Measurements from ENCODE around the gene FAM120A.

Gene FAM120A

DNA sequence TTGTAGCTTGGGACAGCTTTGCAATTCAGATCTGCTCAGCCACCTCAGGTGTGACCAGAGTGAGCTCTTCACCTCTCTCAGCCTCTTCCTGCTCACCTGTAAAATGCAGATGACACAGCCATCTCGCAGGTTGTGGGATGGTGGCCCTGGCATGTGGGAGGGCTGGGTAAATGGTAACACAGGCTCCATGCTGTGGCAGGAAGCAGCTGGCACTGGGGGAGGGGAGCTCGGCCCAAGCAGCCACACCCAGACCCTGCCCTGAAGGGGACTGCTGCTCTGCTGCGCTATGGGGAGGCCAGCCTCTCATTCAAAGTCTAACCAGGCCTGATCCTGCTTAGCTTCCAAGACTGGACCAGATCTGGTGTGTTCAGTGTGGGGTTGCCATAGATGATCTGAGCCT lies 149.0 kb downstream of the FAM120A start:
- H3K27ac Mint-ChIP-seq = no peak overlapping the region
- H3K36me3 Mint-ChIP-seq = peaks cover 15% of the 10 kb centered on the region
- ATAC-seq = no peak
- H3K4me3 Mint-ChIP-seq = no peak overlapping the region
- H3K4me1 Mint-ChIP-seq = peaks cover 68% of the 10 kb centered on the region
- no peaks in the 10 kb centered on the region for H3K27me3 Mint-ChIP-seq
- peaks cover 2% of the 10 kb centered on the region for H3K9me3 Mint-ChIP-seq

DNA sequence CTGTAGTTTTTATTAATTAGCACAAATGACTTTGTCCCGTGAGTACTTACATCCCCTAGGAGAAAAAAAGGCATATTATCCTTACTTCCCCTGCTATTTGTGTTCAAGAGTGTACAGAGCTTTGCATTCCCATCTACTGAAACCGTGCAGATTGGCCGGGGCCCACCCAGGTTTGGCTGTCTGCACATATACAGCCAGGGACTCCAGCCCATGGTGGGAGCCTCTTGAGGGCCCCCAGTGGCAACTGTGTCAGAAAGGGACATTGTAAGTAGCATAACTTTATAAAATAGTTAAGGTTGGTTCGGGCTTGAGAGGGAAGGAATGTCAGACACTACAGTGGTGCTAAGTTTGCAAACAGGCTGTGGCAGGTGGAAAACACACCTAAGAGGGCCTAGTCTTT lies 149.6 kb downstream of the FAM120A start:
- Mint-ChIP-seq H3K36me3 (peaks cover 16% of the 10 kb centered on the region), H3K27me3 (no peaks in the 10 kb centered on the region), H3K4me1 (peaks cover 64% of the 10 kb centered on the region), H3K27ac (no peak overlapping the region), H3K9me3 (peaks cover 3% of the 10 kb centered on the region), H3K4me3 (no peak overlapping the region)
- ATAC-seq = no peak

DNA sequence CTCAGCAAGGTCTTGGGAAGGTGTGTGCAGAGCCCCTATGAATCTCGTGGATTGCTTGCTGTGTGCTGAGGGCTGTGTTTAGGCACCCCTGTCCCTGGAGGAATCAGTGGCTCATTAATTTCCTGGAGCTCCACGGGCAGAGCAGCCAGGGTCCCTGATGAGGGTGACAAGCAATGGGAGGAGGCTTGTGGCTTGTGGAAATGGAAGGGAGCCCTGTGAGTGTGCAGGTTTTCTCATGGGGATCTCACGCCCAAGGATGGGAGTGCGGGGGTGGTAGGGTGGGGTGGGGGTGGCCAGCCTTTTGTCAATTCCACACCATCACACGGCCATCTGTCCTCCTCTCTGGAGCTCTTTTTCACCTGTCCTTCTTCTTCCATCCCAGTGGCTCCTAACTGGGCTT lies 150.2 kb downstream of the FAM120A start:
- Mint-ChIP-seq H3K4me1 (peaks cover 63% of the 10 kb centered on the region), H3K36me3 (peaks cover 20% of the 10 kb centered on the region), H3K9me3 (peaks cover 7% of the 10 kb centered on the region), H3K27ac (no peak overlapping the region), H3K27me3 (no peaks in the 10 kb centered on the region), H3K4me3 (no peak overlapping the region)
- ATAC-seq = no peak

DNA sequence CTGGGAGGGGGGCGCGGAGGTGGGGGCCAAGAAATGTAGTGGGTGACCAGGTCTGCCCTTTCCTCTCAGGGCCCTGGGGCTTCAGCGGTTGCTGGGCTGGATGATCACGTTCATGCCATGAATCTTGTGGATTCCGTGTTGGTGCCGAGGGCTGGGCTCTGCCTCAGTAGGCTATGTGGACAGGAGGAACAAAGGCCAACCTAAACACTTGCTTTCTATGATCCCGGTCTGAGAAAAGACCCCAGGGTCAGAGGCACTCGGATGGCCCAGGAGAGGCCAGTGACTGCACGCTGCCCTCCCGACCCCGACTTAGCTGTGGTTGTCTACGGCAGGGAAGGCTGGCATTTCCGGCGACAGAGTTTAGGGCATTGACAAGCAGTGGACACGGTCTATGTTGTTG lies 151.5 kb downstream of the FAM120A start:
- Mint-ChIP-seq H3K4me3 (no peak overlapping the region), H3K27me3 (no peaks in the 10 kb centered on the region), H3K4me1 (peaks cover 61% of the 10 kb centered on the region), H3K36me3 (peaks cover 31% of the 10 kb centered on the region), H3K9me3 (peaks cover 13% of the 10 kb centered on the region), H3K27ac (no peak overlapping the region)
- no peak for ATAC-seq

DNA sequence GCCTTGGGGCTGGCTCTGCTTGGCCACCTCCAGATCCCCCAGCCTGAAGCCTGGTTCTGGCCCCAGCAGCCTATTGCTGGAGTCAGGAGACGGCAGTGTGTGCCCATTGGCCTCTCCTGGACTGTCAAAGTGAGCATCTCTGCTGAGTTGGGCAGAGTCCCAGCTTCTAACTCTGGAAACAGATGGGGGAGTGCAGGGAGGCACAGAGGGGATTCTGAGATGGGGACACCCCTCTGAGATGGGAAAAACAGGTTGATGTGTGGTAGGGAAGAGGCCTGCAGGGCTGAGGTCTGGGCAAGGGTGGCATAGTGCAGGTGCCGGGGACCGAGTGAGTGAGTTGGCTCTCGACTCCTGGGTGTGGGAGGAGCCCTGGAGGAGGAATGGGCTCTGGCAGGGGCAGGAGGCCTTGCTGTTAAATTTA lies 152.4 kb downstream of the FAM120A start:
- peaks cover 16% of the 10 kb centered on the region for H3K9me3 Mint-ChIP-seq
- H3K27me3 Mint-ChIP-seq = no peaks in the 10 kb centered on the region
- no peak overlapping the region for H3K27ac Mint-ChIP-seq
- H3K4me1 Mint-ChIP-seq = peaks cover 52% of the 10 kb centered on the region
- peaks cover 36% of the 10 kb centered on the region for H3K36me3 Mint-ChIP-seq
- H3K4me3 Mint-ChIP-seq = no peak overlapping the region
- no peak for ATAC-seq

DNA sequence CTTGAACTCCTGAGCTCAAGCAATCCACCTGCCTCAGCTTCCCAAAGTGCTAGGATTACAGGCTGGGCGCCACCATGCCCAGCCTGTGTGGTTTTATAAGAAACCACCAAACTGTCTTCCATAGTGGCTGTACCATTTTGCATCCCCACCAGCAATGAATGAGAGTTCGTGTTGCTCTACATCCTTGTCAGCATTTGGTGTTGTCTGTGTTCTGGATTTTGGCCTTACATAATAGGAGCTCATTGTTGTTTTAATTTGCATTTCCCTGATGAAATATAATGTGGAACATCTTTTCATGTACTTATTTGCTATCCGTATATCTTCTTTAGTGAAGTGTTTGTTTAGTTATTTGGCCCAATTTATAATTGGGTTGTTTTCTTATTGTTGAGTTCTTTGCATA lies 154.7 kb downstream of the FAM120A start:
- no peaks in the 10 kb centered on the region for H3K27me3 Mint-ChIP-seq
- peaks cover 51% of the 10 kb centered on the region for H3K36me3 Mint-ChIP-seq
- no peak overlapping the region for H3K27ac Mint-ChIP-seq
- H3K4me1 Mint-ChIP-seq = peaks cover 29% of the 10 kb centered on the region
- ATAC-seq = no peak
- H3K9me3 Mint-ChIP-seq = peaks cover 26% of the 10 kb centered on the region
- no peak overlapping the region for H3K4me3 Mint-ChIP-seq

DNA sequence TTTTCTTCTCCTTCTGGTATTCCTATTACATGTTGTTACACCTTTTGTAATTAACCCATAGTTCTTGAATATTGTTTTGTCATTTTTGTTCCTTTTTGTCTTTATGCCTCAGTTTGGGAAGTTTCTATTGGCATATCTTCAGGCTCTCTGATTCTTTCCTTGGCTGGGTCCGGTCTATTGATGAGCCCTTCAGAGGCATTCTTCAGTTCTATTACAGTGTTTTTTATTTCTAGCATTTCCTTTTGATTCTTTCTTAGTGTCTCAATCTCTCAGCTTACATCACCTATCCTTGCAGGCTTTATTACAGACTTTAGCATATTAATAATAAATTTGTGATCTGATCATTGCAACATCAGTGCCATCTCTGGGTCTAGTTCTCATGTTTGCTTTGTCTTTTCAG lies 158.7 kb downstream of the FAM120A start:
- no peak overlapping the region for H3K4me3 Mint-ChIP-seq
- no peak overlapping the region for H3K27ac Mint-ChIP-seq
- no peak for ATAC-seq
- H3K36me3 Mint-ChIP-seq = peaks cover 44% of the 10 kb centered on the region
- H3K4me1 Mint-ChIP-seq = peaks cover 34% of the 10 kb centered on the region
- H3K27me3 Mint-ChIP-seq = no peaks in the 10 kb centered on the region
- H3K9me3 Mint-ChIP-seq = peaks cover 26% of the 10 kb centered on the region

DNA sequence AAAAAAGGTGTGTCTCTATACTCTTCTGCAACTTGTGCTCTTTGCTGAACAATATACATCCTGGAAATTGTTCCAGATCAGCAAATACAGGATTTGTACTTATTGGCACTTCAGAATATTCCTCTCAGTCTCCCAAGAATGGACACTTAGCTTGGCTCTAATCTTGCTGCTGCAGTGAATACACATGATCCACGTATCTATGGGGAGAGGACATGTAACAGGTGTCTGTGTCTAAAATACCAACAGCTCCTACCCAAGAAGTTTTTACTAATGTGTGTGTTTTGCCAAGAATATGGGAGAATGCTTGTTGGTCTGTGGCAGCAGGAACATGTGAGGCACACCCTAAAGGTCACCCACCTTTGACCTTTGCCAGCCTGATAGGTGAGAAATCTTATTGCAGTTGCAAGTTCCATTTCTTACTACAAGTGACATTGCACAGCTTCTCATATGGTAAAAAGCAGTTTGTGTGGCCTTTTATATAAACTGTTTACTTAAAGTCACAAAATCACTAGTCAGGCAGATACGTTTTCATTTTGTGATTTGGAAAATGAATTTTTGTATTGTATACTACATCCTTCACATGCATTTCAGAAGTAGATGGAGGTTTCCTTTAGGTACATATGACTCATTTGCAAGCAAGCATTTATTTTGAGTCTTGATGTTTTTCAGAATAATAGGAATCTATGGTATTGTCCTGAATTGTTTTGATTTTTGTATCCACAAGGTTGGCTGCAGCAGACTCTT lies 160.7 kb downstream of the FAM120A start:
- Mint-ChIP-seq H3K36me3 (peaks cover 26% of the 10 kb centered on the region), H3K27me3 (no peaks in the 10 kb centered on the region), H3K4me3 (no peak overlapping the region), H3K27ac (peak overlapping the region; percentile 44), H3K9me3 (peaks cover 17% of the 10 kb centered on the region), H3K4me1 (peaks cover 27% of the 10 kb centered on the region)
- ATAC-seq = no peak

DNA sequence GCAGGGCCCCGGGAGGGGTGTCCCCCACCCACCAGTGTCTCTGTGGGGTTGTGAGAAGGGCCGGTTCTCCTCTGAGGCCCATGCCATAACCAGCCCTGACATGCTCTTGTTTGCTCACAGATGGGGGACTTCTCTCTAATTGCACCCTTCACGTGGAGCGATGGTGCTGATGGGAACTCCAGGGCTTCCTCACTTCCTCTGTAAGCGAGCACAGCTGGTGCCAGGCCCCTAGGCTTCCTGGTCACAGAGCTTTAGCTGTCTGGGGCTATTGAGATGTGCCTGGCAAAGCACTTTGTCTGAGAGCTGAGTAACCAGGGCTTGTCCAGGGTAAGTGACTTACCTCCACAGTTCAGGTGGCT lies 161.3 kb downstream of the FAM120A start:
- Mint-ChIP-seq H3K27me3 (no peaks in the 10 kb centered on the region), H3K4me3 (no peak overlapping the region), H3K27ac (peak overlapping the region; percentile 44), H3K36me3 (peaks cover 22% of the 10 kb centered on the region), H3K4me1 (peaks cover 23% of the 10 kb centered on the region), H3K9me3 (peaks cover 15% of the 10 kb centered on the region)
- ATAC-seq = peak; percentile 92

DNA sequence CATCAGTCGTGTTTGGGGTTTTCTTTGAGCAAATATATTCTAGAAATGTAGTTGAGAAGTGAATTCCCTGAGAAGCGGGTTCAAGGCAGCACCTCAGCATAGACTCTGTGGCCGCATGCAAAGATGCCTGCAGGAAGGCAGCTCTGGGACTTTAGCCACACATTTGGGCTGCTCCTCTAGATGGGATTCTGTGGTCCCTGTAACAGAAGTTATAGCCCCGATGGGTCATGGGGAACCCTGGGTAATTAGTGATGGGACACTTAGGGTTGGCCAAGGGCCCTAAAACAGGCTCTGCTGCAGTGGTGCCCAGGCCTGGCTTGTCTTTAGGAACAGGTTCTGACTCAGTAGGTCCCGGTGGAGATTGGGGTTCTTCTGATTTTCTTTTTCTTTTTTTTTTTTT lies 161.7 kb downstream of the FAM120A start:
- peaks cover 19% of the 10 kb centered on the region for H3K36me3 Mint-ChIP-seq
- no peaks in the 10 kb centered on the region for H3K27me3 Mint-ChIP-seq
- H3K4me1 Mint-ChIP-seq = peaks cover 21% of the 10 kb centered on the region
- ATAC-seq = no peak
- peaks cover 13% of the 10 kb centered on the region for H3K9me3 Mint-ChIP-seq
- H3K4me3 Mint-ChIP-seq = no peak overlapping the region
- H3K27ac Mint-ChIP-seq = peak overlapping the region; percentile 44

DNA sequence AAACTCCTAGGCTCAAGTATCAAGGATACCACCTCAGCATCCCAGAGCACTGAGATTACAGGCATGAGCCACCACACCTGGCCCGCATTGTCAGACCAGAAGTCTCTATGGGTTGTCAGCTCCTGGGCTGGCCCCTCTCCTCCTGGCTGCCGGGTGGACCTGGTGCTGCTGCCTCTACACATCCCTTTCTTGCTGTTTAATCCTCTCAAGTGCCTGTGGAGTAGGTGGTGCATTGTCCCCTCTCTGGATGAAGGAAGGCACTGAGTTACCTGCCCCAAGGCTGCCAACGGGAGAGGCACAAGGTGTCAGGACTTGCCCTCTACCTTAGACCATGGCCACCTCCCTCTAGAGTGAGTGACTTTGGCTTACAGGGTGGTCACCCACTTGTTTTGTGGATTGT lies 162.3 kb downstream of the FAM120A start:
- Mint-ChIP-seq H3K9me3 (peaks cover 12% of the 10 kb centered on the region), H3K27ac (peak overlapping the region; percentile 44), H3K27me3 (no peaks in the 10 kb centered on the region), H3K4me1 (peaks cover 21% of the 10 kb centered on the region), H3K4me3 (no peak overlapping the region), H3K36me3 (peaks cover 16% of the 10 kb centered on the region)
- ATAC-seq = no peak

DNA sequence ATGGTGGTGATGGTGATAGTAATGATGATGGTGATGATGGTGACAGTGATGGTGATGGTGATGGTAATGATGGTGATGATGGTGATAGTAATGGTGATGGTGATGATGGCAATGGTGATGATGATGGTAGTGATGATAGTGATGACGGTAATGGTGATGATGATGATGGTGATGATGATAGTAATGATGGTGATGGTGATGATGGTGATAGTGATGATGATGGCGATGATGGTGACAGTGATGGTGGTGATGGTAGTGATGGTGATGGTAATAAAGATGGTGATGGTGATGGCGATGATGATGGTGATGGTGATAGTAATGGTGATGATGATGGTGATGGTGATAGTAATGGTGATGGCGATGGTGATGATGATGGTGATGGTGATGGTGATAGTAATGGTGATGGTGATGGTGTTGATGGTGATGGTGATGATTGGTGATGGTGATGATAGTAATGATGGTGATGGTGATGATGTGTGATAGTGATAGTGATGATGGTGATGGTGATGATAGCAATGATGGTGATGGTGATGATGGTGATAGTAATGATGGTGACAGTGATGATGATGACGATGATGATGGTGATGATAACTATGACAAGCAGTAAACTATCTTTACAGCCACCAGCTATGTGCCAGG lies 163.5 kb downstream of the FAM120A start:
- Mint-ChIP-seq H3K4me3 (no peak overlapping the region), H3K27ac (no peak overlapping the region), H3K36me3 (peaks cover 5% of the 10 kb centered on the region), H3K9me3 (peaks cover 5% of the 10 kb centered on the region), H3K27me3 (no peaks in the 10 kb centered on the region), H3K4me1 (peaks cover 21% of the 10 kb centered on the region)
- no peak for ATAC-seq

Data from stimulated activated memory B cell treated with anti-CD40 and anti-IgM and Interleukin-4, amounts not matched to agents 10 μg/mL and 1 μg/mL and 100 μg/mL, for 72 hours (primary cell).